Adrenal gland (tissue), 12 donors: ENCODE results near the gene ALPP. TPM values are rescaled to one million over a fixed set of nuclear protein-coding genes. Genes with fewer than 3 reads are reported as not detected.
A peak's percentile ranks its signal among the peaks of the same experiment; 100 is the strongest.

Experiments used
- DNase-seq, 7 donors: peaks; one replicate each; pipeline ENCODE4 v3.0.0-alpha.2; 2019 to 2020
- H3K27ac ChIP-seq, 5 donors: fragments of 200-600 bp; sonication (generic) in 4 of 5; 1 replicate in 3 of 5; 2 replicates in 2 of 5; pipeline versions ENCODE4 v1.5.1 to v1.8.0; 2016 to 2020; ENCODE audit warnings: mild to moderate bottlenecking in 1 of 5
- H3K27me3 ChIP-seq: fragments of 200-600 bp; 2 replicates; pipeline ENCODE4 v1.8.0; 2021
- H3K36me3 ChIP-seq, 2 donors: fragments of 200-600 bp; replicated peaks in 1 of 2; 1 replicate in 1 of 2; 2 replicates in 1 of 2; pipeline versions ENCODE4 v1.5.1 to v1.8.0; 2018 to 2022
- H3K4me1 ChIP-seq, 2 donors: fragments of 200-600 bp; replicated peaks in 1 of 2; 1 replicate in 1 of 2; 2 replicates in 1 of 2; pipeline versions ENCODE4 v1.5.1 to v1.8.0; 2018 to 2021
- H3K4me3 ChIP-seq, 4 donors: fragments of 200-600 bp; sonication (generic) in 3 of 4; one replicate each; pipeline ENCODE4 v1.5.1; 2016 to 2018
- H3K9me3 ChIP-seq, 3 donors: fragments of 200-600 bp; sonication (generic) in 1 of 3; replicated peaks in 1 of 3; 1 replicate in 2 of 3; 2 replicates in 1 of 3; pipeline versions ENCODE4 v1.5.1 to v1.8.0; 2016 to 2021
- CTCF ChIP-seq, 6 experiments: fragments of 450-650 bp in 4 of 6; fragments of 200-600 bp in 2 of 6; sonication (generic) in 1 of 6; IDR thresholded peaks; 1 replicate in 5 of 6; 2 replicates in 1 of 6; pipeline versions ENCODE4 v1.5.1 to v1.8.0; 2016 to 2021; ENCODE audit warnings: antibody characterized with exemption in 6 of 6, mild to moderate bottlenecking in 2 of 6, moderate library complexity in 1 of 6
- POLR2A ChIP-seq, 2 donors: fragments of 450-650 bp; IDR thresholded peaks; one replicate each; pipeline ENCODE4 v1.6.1; 2017; ENCODE audit warnings: antibody characterized with exemption in 2 of 2, mild to moderate bottlenecking in 2 of 2, moderate library complexity in 1 of 2
- WGBS, 4 donors: extraction: QIAGEN DNeasy Blood & Tissue Kit in 2 of 4; methylation state at CpG; one replicate each; pipeline versions ENCODE4 v1.1.5 to v1.1.7; 2013 to 2017; 5-methylcytosine and 5-hydroxymethylcytosine counted together
- intact Hi-C, 2 donors: fragments of 100-400 bp; cut with DNase I; formaldehyde crosslinking; loops; one replicate each; pipeline versions ENCODE4 v1.14.1 to v1.15.0; 2022 to 2023
- polyA plus RNA-seq, 3 donors: library from polyadenylated mRNA; stranded (reverse); fragments of 200-250 nt in 2 of 3; fragments of 350-450 nt in 1 of 3; fragmentation: Illumina TruSeq in 1 of 3; extraction: RNeasy Lipid Tissue Mini Kit (QIAGEN cat#74804) in 1 of 3; gene quantifications; one replicate each; pipeline ENCODE4 v1.2.3, GENCODE V29; 2013 to 2014
- total RNA-seq, 9 donors: library from RNA; depleted of rRNA in 4 of 9; stranded (reverse); fragments of >200 nt in 4 of 9; fragments of 120-200 nt in 1 of 9; fragmentation: NEBNext Ultra II Directional in 1 of 9; extraction: Animal tissue kit (Norgen Biotek cat#: 25700) in 1 of 9; gene quantifications; one replicate each; pipeline versions ENCODE4 v1.1.0 to v1.2.4, GENCODE V29; 2013 to 2023
- donor health status: healthy with polysubstance abuse.
- donor health status: Bipolar disorder and iron deficiency.
- donor health status: DM: yes; HTN: yes; CAD: no.
- donor health status: DM: no; HTN: no; CAD: no.
- donor health status: DM: no; HTN: no; CAD: no.
- donor health status: DM: yes; HTN: yes; CAD: no.

Gene ALPP
- total and polyA plus RNA-seq, 12 donors, result not detected

DNA sequence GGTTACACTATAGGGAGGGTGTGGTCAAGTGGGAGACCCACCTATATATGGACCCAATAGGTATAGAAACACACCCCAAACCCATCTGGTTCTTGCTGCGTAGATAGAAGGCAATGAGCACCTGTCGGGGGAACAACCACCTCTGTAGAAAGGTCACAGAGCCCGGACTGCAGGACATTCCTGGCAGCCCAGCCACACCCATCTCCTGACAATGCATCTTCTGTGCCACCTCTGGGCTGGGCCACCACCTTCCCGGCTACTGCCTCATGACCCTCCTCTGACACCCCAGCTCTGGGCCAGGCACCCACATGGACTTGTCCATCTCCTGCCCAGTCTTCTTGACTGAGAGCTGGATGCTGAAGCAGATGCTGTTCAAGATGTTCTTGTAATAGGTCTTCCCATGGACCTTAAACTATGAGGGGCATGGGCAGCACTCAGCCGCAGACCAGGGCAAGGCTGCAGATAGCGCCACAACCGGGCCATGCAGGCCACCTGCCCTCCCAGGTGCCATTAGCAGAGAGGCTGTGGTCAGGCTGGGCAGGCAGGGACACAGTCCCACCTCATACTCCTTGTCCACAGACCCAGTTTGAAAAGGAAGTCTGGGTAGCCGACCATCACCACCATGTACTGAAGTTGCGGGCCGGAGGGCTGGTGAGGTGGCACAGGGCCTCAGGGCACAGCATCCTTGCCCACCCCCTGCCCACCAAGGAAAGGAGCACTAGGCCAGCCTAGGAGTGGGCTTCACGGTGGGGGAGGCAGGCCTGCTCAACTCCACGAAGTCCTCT is 37.4 kb downstream of the ALPP start:
- Histone ChIP-seq H3K27me3 (peaks cover 35% of the 10 kb centered on the region), H3K4me3 (no peak overlapping the region), H3K27ac (no peak overlapping the region), H3K36me3 (no peaks in the 10 kb centered on the region), H3K9me3 (no peaks in the 10 kb centered on the region), H3K4me1 (peaks cover 0 to 18% of the 10 kb centered on the region in 2 donors)
- 89 to 96% (median 93%) methylated on average over 7 to 12 of the region's 12 CpGs for WGBS, 4 donors
- TF ChIP-seq CTCF (IDR thresholded peaks at IDR 0.05) (no peak), POLR2A (IDR thresholded peaks at IDR 0.05) (no peak)
- DNase-seq, result no peak
- intact Hi-C loops, result no loop called here

GRCh38 chr2:232416521-232417470 is 38.2 kb downstream of the ALPP start:
- H3K36me3 ChIP-seq, result no peaks in the 10 kb centered on the region
- H3K4me3 ChIP-seq, result no peak overlapping the region
- no peak overlapping the region for H3K27ac ChIP-seq
- H3K27me3 ChIP-seq, result peaks cover 44% of the 10 kb centered on the region
- peaks cover 0 to 19% of the 10 kb centered on the region in 2 donors for H3K4me1 ChIP-seq
- WGBS, 4 donors, result 80 to 94% (median 91%) methylated on average over 8 to 17 of the region's 17 CpGs
- DNase-seq, result no peak
- intact Hi-C loops, result no loop called here
- no peaks in the 10 kb centered on the region for H3K9me3 ChIP-seq
- TF ChIP-seq CTCF (IDR thresholded peaks at IDR 0.05), result no peak

DNA sequence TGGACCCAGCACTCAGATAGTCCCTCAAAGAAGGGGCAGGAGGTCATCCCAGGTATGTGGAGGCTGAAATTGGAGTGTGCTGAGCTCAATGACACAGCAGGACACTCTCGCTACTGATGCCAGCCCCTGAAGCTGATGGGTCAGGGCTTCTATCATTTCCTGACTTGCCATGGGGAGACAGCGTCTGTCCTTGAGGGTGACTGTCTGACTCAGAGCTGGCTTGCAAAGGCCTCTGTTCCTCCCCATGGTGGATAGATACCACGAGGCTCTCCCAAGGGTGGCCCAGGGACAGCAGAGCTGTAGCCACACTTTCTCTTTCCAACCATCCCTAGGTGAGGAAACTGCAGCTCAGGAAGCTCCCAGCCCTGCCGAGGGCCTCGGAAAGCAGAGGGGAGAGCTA is 38.9 kb downstream of the ALPP start:
- DNase-seq, result peak in 5 of 7 donors; percentile 47 to 80 (median 67)
- Histone ChIP-seq H3K9me3 (no peaks in the 10 kb centered on the region), H3K36me3 (no peaks in the 10 kb centered on the region), H3K27me3 (peaks cover 49% of the 10 kb centered on the region), H3K4me3 (no peak overlapping the region), H3K27ac (no peak overlapping the region), H3K4me1 (peaks cover 0 to 19% of the 10 kb centered on the region in 2 donors)
- TF ChIP-seq POLR2A (IDR thresholded peaks at IDR 0.05) (no peak), CTCF (IDR thresholded peaks at IDR 0.05) (no peak)
- WGBS, 4 donors, result 0 to 71% (median 53%) methylated on average over 1 to 5 of the region's 5 CpGs; no CpG with 5 or more reads in 1 of the 4 donors
- intact Hi-C loops, result no loop called here

DNA sequence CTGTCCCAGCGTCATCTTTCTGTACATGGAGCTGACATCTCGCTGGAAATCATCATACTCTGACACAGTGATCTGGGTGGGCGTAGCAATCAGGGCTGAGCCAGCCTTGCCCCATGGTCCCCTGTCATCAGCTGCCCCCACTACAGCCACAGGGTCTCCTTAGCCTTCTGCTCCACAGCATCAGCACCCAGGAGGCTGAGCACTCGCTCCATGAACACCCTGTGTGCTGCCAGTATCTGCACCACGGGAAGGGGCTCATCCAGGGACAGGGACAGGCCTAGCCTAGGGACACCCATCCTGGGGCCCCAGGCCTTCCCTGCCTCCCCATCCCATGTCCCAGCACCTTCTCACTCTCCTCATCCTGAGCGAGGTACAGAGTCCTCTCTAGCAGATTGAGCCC is 39.5 kb downstream of the ALPP start:
- Histone ChIP-seq H3K27me3 (peaks cover 52% of the 10 kb centered on the region), H3K9me3 (no peaks in the 10 kb centered on the region), H3K36me3 (no peaks in the 10 kb centered on the region), H3K4me1 (peaks cover 0 to 19% of the 10 kb centered on the region in 2 donors), H3K4me3 (no peak overlapping the region), H3K27ac (no peak overlapping the region)
- DNase-seq, result no peak
- 63 to 87% (median 78%) methylated on average over 1 to 6 of the region's 6 CpGs for WGBS, 4 donors
- no peak for TF ChIP-seq CTCF (IDR thresholded peaks at IDR 0.05)
- no peak for TF ChIP-seq POLR2A (IDR thresholded peaks at IDR 0.05)
- intact Hi-C loops, result no loop called here
